Measurements from ENCODE around the gene ZDHHC24. TPM values are rescaled to one million over a fixed set of nuclear protein-coding genes. Genes with fewer than 3 reads are reported as not detected.

The ZDHHC24 gene
- total RNA-seq, 1 donor from 2014 or later, result 13.5 TPM

GRCh38 chr11:66493130-66493529, 52.7 kb downstream of the ZDHHC24 start:
- Mint-ChIP-seq H3K4me1 (ENCODE audit: low read depth, unreplicated experiment) (no peaks in the 10 kb centered on the region), H3K27ac (ENCODE audit: unreplicated experiment) (no peak overlapping the region), H3K4me3 (ENCODE audit: unreplicated experiment) (no peak overlapping the region), H3K27me3 (ENCODE audit: low read depth, unreplicated experiment) (no peaks in the 10 kb centered on the region), H3K9me3 (ENCODE audit: unreplicated experiment) (no peaks in the 10 kb centered on the region), H3K36me3 (ENCODE audit: low read depth, unreplicated experiment) (peaks cover 25% of the 10 kb centered on the region)
- Histone ChIP-seq H3K79me2 (ENCODE audit: insufficient read depth, low read length) (no peaks in the 10 kb centered on the region), H3K27me3 (ENCODE audit: insufficient read depth, low read length) (no peaks in the 10 kb centered on the region), H3K9ac (ENCODE audit: low read length) (no peak overlapping the region), H3K9me3 (ENCODE audit: insufficient read depth, low read depth, low read length) (no peaks in the 10 kb centered on the region), H3K4me2 (ENCODE audit: low read length) (no peak overlapping the region), H2AFZ (ENCODE audit: low read depth, low read length) (no peak overlapping the region), H3K27ac (ENCODE audit: low read depth, low read length) (no peak overlapping the region), H3K4me3 (ENCODE audit: insufficient read depth, low read depth, low read length) (no peak overlapping the region), H3K36me3 (ENCODE audit: insufficient read depth, low read length) (peaks cover 4% of the 10 kb centered on the region), H4K20me1 (ENCODE audit: insufficient read depth, low read length) (peaks cover 8% of the 10 kb centered on the region), H3K4me1 (ENCODE audit: insufficient read depth, low read length) (peaks cover 6% of the 10 kb centered on the region)
- DNase-seq (ENCODE audit: low read depth) (no peak), FAIRE-seq (no peak)
- TF ChIP-seq CTCF (IDR thresholded peaks at IDR 0.05; ENCODE audit: insufficient read depth, low read depth, low read length), result no peak

GRCh38 chr11:66492161-66492865, 53.5 kb downstream of the ZDHHC24 start:
- Mint-ChIP-seq H3K4me1 (ENCODE audit: low read depth, unreplicated experiment) (no peaks in the 10 kb centered on the region), H3K27ac (ENCODE audit: unreplicated experiment) (no peak overlapping the region), H3K36me3 (ENCODE audit: low read depth, unreplicated experiment) (peaks cover 26% of the 10 kb centered on the region), H3K4me3 (ENCODE audit: unreplicated experiment) (no peak overlapping the region), H3K9me3 (ENCODE audit: unreplicated experiment) (no peaks in the 10 kb centered on the region), H3K27me3 (ENCODE audit: low read depth, unreplicated experiment) (no peaks in the 10 kb centered on the region)
- peak; percentile 53 for DNase-seq (ENCODE audit: low read depth)
- peaks cover 4% of the 10 kb centered on the region for H3K36me3 ChIP-seq (ENCODE audit: insufficient read depth, low read length)
- H3K79me2 ChIP-seq (ENCODE audit: insufficient read depth, low read length), result no peaks in the 10 kb centered on the region
- no peak overlapping the region for H3K27ac ChIP-seq (ENCODE audit: low read depth, low read length)
- no peaks in the 10 kb centered on the region for H3K27me3 ChIP-seq (ENCODE audit: insufficient read depth, low read length)
- peaks cover 6% of the 10 kb centered on the region for H3K4me1 ChIP-seq (ENCODE audit: insufficient read depth, low read length)
- no peak overlapping the region for H3K4me3 ChIP-seq (ENCODE audit: insufficient read depth, low read depth, low read length)
- no peak for TF ChIP-seq CTCF (IDR thresholded peaks at IDR 0.05; ENCODE audit: insufficient read depth, low read depth, low read length)
- TF ChIP-seq EZH2 (IDR thresholded peaks at IDR 0.05; ENCODE audit: insufficient read depth, low read length), result no peak
- H4K20me1 ChIP-seq (ENCODE audit: insufficient read depth, low read length), result peaks cover 8% of the 10 kb centered on the region
- H3K9me3 ChIP-seq (ENCODE audit: insufficient read depth, low read depth, low read length), result no peaks in the 10 kb centered on the region
- H3K9ac ChIP-seq (ENCODE audit: low read length), result no peak overlapping the region
- H3K4me2 ChIP-seq (ENCODE audit: low read length), result no peak overlapping the region
- no peak for FAIRE-seq
- H2AFZ ChIP-seq (ENCODE audit: low read depth, low read length), result no peak overlapping the region

- no peak for TF ChIP-seq EZH2 (IDR thresholded peaks at IDR 0.05; ENCODE audit: insufficient read depth, low read length)
- TF ChIP-seq CTCF (IDR thresholded peaks at IDR 0.05; ENCODE audit: insufficient read depth, low read depth, low read length), result no peak
- Histone ChIP-seq H3K4me1 (ENCODE audit: insufficient read depth, low read length) (peaks cover 6% of the 10 kb centered on the region), H2AFZ (ENCODE audit: low read depth, low read length) (no peak overlapping the region), H3K79me2 (ENCODE audit: insufficient read depth, low read length) (no peaks in the 10 kb centered on the region), H3K27ac (ENCODE audit: low read depth, low read length) (no peak overlapping the region), H3K4me3 (ENCODE audit: insufficient read depth, low read depth, low read length) (no peak overlapping the region), H4K20me1 (ENCODE audit: insufficient read depth, low read length) (peaks cover 8% of the 10 kb centered on the region), H3K9me3 (ENCODE audit: insufficient read depth, low read depth, low read length) (no peaks in the 10 kb centered on the region), H3K4me2 (ENCODE audit: low read length) (no peak overlapping the region), H3K36me3 (ENCODE audit: insufficient read depth, low read length) (peaks cover 4% of the 10 kb centered on the region), H3K27me3 (ENCODE audit: insufficient read depth, low read length) (no peaks in the 10 kb centered on the region), H3K9ac (ENCODE audit: low read length) (no peak overlapping the region)
- no peaks in the 10 kb centered on the region for H3K9me3 Mint-ChIP-seq (ENCODE audit: unreplicated experiment)
- H3K27ac Mint-ChIP-seq (ENCODE audit: unreplicated experiment), result no peak overlapping the region
- DNase-seq (ENCODE audit: low read depth) (no peak), FAIRE-seq (no peak)
- no peak overlapping the region for H3K4me3 Mint-ChIP-seq (ENCODE audit: unreplicated experiment)
- no peaks in the 10 kb centered on the region for H3K27me3 Mint-ChIP-seq (ENCODE audit: low read depth, unreplicated experiment)
- peaks cover 21% of the 10 kb centered on the region for H3K36me3 Mint-ChIP-seq (ENCODE audit: low read depth, unreplicated experiment)
- no peaks in the 10 kb centered on the region for H3K4me1 Mint-ChIP-seq (ENCODE audit: low read depth, unreplicated experiment)
These were observed 54.4 kb downstream of the ZDHHC24 start for GRCh38 chr11:66491315-66491935.
